Loucy (cell line): ENCODE measurements around the gene SLX4.

ENCODE experiments used
- H2AFZ ChIP-seq: fragments of 200-600 bp; sonication (generic); 2 replicates; pipeline ENCODE4 v1.6.0; 2016; ENCODE audit warnings: antibody characterized with exemption, mild to moderate bottlenecking, low read length, moderate library complexity
- H3F3A ChIP-seq: fragments of 200-600 bp; 2 replicates; pipeline ENCODE4 v1.6.0; 2016; ENCODE audit warnings: antibody characterized with exemption, low read depth, mild to moderate bottlenecking
- H3K27me3 ChIP-seq: fragments of 200-600 bp; sonication (generic); 2 replicates; pipeline ENCODE4 v1.6.1; 2014; ENCODE audit warnings: low read length, mild to moderate bottlenecking; ENCODE audit not compliant: insufficient read depth, poor library complexity, severe bottlenecking
- H3K36me3 ChIP-seq: fragments of 200-600 bp; sonication (generic); 2 replicates; pipeline ENCODE4 v1.6.1; 2016; ENCODE audit warnings: low read length; ENCODE audit not compliant: insufficient read depth
- H3K4me1 ChIP-seq: fragments of 200-600 bp; sonication (generic); 2 replicates; pipeline ENCODE4 v1.5.1; 2014; ENCODE audit warnings: low read length, mild to moderate bottlenecking; ENCODE audit not compliant: insufficient read depth, poor library complexity, severe bottlenecking
- H3K4me2 ChIP-seq: fragments of 200-600 bp; sonication (generic); 2 replicates; pipeline ENCODE4 v1.6.0; 2014; ENCODE audit warnings: antibody characterized with exemption, low read length, low read depth, mild to moderate bottlenecking; ENCODE audit not compliant: poor library complexity, severe bottlenecking
- H3K4me3 ChIP-seq: fragments of 200-600 bp; sonication (generic); 2 replicates; pipeline ENCODE4 v1.5.1; 2014; ENCODE audit warnings: low read length, mild to moderate bottlenecking, mixed read lengths; ENCODE audit not compliant: poor library complexity, severe bottlenecking
- H3K79me2 ChIP-seq: fragments of 200-600 bp; sonication (generic); 2 replicates; pipeline ENCODE4 v1.6.1; 2014; ENCODE audit warnings: low read length; ENCODE audit not compliant: insufficient read depth
- H3K9ac ChIP-seq: fragments of 200-600 bp; sonication (generic); 2 replicates; pipeline ENCODE4 v1.6.0; 2014; ENCODE audit warnings: mild to moderate bottlenecking, low read depth, low read length, moderate library complexity; ENCODE audit not compliant: poor library complexity, severe bottlenecking
- H3K9me2 ChIP-seq: fragments of 200-600 bp; sonication (generic); replicated peaks from 2 replicates; pipeline ENCODE4 v1.6.1; 2016; ENCODE audit warnings: low read depth, low read length, mixed read lengths
- H3K9me3 ChIP-seq: fragments of 200-600 bp; sonication (generic); 2 replicates; pipeline ENCODE4 v1.6.1; 2014; ENCODE audit warnings: mild to moderate bottlenecking, antibody characterized with exemption, low read length, low read depth; ENCODE audit not compliant: insufficient read depth
- H4K20me1 ChIP-seq: fragments of 200-600 bp; sonication (generic); 2 replicates; pipeline ENCODE4 v1.6.0; 2014; ENCODE audit warnings: antibody characterized with exemption, low read length, mild to moderate bottlenecking; ENCODE audit not compliant: insufficient read depth, poor library complexity, severe bottlenecking
- CTCF ChIP-seq: fragments of 200-600 bp; sonication (generic); conservative IDR thresholded peaks from 2 replicates; pipeline ENCODE4 v1.5.1; 2014; ENCODE audit warnings: mild to moderate bottlenecking, antibody characterized with exemption, low read length
- EZH2phosphoT487 ChIP-seq: fragments of 200-600 bp; IDR thresholded peaks from 2 replicates; pipeline ENCODE4 v1.6.1; 2018; ENCODE audit warnings: antibody characterized with exemption, mild to moderate bottlenecking, moderate library complexity, borderline replicate concordance

Gene SLX4

GRCh38 chr16:3581392-3581791 is 30.0 kb downstream of the SLX4 start:
- H3K9ac ChIP-seq: no peak overlapping the region
- H3K4me1 ChIP-seq: peaks cover 28% of the 10 kb centered on the region
- no peak overlapping the region for H2AFZ ChIP-seq
- H4K20me1 ChIP-seq: no peaks in the 10 kb centered on the region
- no peaks in the 10 kb centered on the region for H3K27me3 ChIP-seq
- peaks cover 8% of the 10 kb centered on the region for H3K79me2 ChIP-seq
- H3K9me2 ChIP-seq: no peaks in the 10 kb centered on the region
- no peaks in the 10 kb centered on the region for H3F3A ChIP-seq
- no peaks in the 10 kb centered on the region for H3K36me3 ChIP-seq
- no peak for TF ChIP-seq CTCF
- no peak for TF ChIP-seq EZH2phosphoT487
- no peak overlapping the region for H3K4me3 ChIP-seq
- H3K4me2 ChIP-seq: no peak overlapping the region
- H3K9me3 ChIP-seq: no peaks in the 10 kb centered on the region

- no peak overlapping the region for H3K4me3 ChIP-seq
Measured at GRCh38 chr16:3580686-3581085, 30.7 kb downstream of the SLX4 start.

GRCh38 chr16:3580251-3580651 is 31.2 kb downstream of the SLX4 start:
- peak overlapping the region; percentile 77 for H3K4me2 ChIP-seq
- no peaks in the 10 kb centered on the region for H3K27me3 ChIP-seq
- peaks cover 20% of the 10 kb centered on the region for H3K79me2 ChIP-seq
- peaks cover 10% of the 10 kb centered on the region for H4K20me1 ChIP-seq
- peak overlapping the region; percentile 95 for H3K9ac ChIP-seq
- TF ChIP-seq EZH2phosphoT487: no peak
- no peak for TF ChIP-seq CTCF
- H2AFZ ChIP-seq: no peak overlapping the region
- H3K4me1 ChIP-seq: peaks cover 28% of the 10 kb centered on the region
- no peaks in the 10 kb centered on the region for H3K9me2 ChIP-seq
- H3K36me3 ChIP-seq: no peaks in the 10 kb centered on the region
- no peaks in the 10 kb centered on the region for H3K9me3 ChIP-seq
- no peak overlapping the region for H3K4me3 ChIP-seq
- no peaks in the 10 kb centered on the region for H3F3A ChIP-seq

More at GRCh38 chr16:3580686-3581085, 30.7 kb downstream of the SLX4 start:
- Histone ChIP-seq H3K9me3 (no peaks in the 10 kb centered on the region), H3K9ac (no peak overlapping the region), H2AFZ (no peak overlapping the region), H3K79me2 (peaks cover 15% of the 10 kb centered on the region), H3K4me1 (peaks cover 28% of the 10 kb centered on the region), H3K4me2 (no peak overlapping the region), H4K20me1 (peaks cover 6% of the 10 kb centered on the region), H3K9me2 (no peaks in the 10 kb centered on the region), H3K27me3 (no peaks in the 10 kb centered on the region), H3K36me3 (no peaks in the 10 kb centered on the region), H3F3A (no peaks in the 10 kb centered on the region)
- no peak for TF ChIP-seq EZH2phosphoT487
- no peak for TF ChIP-seq CTCF
